Measurements from ENCODE around the gene B9D1.

Gene B9D1, protein sequence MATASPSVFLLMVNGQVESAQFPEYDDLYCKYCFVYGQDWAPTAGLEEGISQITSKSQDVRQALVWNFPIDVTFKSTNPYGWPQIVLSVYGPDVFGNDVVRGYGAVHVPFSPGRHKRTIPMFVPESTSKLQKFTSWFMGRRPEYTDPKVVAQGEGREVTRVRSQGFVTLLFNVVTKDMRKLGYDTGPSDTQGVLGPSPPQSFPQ

DNA sequence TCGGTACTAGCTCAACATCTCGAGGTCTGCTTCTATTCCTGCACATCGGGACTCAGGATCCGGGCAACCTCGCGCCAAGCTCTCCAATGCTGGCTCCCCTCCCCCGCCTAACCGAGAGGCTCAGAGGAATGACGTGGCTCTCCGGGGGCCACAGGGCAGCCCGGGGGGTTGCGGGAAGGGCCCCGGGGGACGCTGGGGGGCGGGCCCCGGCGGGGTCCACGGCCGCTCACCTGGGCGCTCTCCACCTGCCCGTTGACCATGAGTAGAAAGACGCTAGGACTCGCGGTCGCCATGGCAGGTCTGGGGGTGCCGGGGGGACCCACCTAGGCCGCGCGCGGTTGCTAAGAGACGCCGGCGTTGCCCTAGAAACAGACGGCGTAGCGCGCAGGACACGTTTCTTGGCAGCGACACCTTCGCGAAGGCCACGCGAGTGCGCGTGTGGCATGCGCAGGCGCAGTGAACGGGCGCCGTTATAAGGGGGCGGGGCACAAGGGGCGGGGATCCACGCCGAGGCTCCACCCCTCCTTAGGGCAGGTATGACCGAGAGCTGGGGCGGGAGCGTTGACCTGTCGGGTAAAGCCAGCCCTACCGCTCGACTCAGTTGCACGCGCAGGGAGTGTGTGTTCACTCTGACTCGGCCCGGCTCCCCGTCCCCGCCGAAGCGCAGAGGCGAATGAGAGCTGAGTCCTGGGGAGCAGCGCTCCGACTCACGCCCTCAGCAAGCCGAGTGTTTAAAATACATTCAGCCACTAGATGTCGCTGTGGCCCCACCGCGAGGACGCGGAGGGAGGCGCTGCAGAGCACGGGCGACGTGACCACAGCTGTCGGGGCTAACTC is at the start of gene B9D1:
Gene B9D1, minus strand, starts transcription at position 447 of the 837 bp plus-strand sequence. Its CDS starts 154 bp downstream, at position 293.
- peak; percentile 67 for DNase-seq

DNA sequence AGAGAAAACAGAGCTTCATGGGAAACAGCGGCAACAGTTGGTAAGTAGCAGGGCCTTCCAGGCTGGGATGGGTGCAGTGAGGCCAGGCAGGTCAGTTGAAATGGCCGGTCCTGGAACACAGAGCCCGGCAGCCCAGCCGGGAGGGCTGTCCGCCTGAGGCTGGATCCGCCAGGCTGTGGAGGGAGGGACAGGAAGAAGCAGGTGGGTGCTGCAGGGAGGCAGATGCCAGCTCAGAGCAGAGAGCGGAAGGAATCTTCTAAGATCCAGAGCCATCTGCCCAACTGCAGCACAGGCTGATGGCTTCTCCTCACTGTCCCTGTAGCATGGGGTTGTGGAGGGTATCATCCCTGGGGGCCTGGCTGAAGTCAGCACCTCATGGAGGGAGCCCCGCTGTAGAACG is 49.1 kb upstream of the B9D1 start:
- no peak for DNase-seq

DNA sequence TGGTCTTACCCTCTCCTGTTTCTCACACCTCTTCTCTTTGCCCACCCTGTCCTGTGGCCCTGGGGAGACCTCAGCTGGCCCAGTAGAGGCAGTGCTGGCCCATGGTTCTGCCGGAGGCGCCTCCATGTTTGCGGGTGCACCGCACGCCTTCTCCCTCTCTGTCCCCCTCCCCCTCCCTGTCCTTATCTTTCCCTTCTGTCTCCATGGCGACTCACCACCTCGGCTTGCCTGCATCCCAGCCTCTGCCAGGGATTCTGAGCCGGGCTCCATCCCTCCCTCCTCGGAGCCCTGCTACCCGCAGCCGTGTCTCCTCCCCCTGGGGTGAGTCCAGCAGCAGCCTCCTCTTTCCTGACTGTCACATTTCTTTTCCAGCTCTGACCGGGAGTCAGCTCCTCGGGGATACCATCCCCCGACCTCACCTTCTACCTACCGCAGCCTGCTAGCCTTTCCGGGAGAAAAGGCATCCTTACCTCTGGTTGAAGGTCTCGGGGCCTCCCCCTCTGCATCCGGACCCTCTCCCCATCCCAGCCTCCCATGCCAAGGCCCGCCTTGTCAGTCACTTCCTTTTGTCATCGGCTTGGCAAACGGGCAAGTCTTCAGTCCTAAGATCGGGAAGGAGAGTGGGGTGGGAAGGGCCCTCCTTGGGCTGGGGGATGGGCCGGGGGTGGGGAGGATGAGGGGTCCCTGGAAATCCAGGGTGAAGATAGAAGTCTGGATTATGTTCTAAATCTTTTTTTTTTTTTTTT is 48.5 kb upstream of the B9D1 start, which contains the start of gene RNF112:
Gene RNF112, plus strand, starts transcription at position 358 of the 746 bp plus-strand sequence. Its CDS starts 177 bp downstream, at position 535.
- DNase-seq = no peak

DNA sequence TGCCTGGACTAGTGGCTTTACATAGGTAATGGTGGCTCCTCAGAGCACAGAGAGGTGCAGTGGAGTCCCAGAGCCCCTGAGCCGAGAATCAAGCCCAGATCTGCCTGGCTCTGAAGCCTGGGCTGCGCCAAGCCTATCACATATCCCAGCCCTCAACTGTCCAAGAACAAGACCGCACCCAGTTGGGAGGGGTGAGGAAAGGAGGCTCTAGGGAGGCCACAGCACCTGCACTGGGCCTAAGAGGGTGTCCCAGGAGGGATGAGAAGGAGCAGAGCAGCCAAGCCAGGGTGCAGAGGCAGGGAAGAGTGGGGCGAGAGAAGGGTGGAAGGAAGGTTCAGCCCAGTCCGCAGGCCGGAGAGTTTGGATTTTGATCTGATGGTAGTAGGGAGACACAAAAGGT is 47.6 kb upstream of the B9D1 start:
- DNase-seq = no peak

DNA sequence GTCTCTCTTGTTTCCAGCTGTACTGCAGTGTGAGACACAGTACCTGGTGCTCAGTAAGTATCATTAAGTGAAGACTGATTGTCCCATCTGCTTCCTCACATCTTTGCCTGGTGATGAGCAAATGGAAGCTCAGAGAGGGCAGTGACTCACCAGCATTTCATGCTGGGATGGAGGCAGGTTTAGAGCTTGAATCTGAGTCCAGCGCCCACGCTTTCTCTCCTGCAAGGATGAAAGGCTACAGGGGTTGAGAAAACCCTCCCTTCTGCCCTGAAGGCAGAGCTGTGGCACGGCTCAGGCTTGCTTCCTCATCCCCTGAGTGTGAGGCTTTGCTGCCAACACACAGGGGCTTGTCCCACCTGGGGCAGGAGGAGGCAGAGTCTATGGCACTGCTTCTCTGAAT is 47.0 kb upstream of the B9D1 start:
- DNase-seq = no peak

DNA sequence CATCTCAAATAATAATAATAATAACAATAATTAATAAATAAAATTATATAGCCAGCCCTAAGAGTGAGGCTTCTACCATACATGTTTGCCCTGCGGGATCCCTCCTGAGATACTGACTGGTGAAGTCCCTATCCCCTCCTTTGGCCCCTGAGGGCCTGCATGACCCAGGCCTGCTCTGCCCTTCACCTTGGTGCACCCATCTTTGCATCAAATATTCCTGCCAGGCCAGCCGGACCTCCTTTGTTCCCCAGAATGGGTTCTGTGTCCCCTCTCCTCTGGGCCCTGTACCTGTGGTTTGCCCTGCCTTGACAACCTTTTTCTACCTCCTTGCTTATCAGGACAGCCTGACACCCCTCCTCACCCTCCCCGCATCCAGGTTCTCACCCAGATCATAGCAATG is 46.5 kb upstream of the B9D1 start:
- DNase-seq = no peak

DNA sequence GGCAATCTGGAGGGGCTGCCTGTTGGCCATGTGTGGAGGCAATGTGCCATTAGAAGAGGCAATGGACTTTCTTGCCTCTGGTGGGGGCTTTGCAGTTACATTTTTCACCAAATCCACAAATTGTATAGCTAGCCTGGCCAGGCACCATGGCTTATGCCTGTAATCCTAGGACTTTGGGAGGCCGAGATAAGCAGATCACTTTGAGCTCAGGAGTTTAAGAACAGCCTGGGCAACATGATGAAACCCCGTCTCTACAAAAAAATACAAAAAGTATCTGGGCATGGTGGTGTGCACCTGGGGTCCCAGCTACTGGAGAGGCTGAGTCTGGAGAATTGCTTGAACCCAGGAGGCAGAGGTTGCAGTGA is 45.8 kb upstream of the B9D1 start:
- DNase-seq = no peak

DNA sequence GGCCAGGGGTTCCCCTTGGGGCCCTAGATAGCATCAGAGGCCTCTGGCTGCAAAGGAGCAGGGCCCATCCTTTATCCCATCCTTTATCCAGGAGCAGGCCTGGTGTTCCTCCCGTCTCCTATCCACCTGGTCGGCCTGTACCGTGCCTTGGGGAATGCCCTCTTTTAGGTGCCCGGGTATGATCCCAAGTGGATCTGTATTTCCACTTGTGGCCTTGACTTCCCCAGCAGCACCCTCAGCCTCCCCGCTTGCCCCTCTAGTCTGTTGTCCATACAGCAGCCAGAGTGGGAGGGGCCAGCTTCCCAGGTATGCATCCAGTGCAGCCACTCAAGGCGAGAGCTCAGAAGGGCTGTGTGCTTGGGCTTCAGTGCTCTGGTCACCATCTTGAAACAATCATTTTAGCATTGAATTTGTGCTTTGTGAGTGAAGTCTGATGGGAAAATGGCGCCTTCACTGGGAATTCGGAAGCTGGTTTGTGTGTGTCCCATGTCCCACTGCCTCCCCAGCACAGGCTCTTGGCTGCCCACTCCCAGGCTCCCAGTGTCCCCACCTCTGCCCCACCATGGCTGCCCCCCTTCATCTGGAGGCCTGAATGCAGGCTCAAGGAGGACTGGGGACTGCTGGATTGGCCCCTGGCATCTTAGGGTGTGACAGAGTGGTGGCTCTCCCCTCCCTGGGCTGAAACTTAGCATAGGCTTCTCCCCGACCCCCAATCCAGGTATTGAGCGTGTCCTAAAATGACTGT is 45.2 kb upstream of the B9D1 start:
- no peak for DNase-seq

DNA sequence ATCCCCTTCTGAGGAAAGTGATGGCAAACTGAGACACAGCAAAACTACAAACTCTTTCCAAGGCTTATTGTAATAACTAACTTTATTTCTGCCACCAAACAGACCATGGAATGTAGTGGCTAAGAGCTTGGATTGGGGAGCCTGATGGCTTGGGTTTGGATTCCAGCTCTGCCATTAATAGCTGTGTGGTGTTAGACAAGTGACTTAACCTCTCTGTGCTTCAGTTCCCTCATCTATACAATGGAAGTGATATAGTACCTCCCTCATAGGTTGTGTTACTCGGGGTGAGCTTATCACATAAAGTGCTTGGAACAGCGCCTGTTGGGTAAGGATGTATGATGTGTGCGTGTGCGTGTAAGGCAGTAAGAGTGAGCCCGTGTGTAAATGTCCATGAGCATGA is 42.6 kb upstream of the B9D1 start:
- DNase-seq = no peak

DNA sequence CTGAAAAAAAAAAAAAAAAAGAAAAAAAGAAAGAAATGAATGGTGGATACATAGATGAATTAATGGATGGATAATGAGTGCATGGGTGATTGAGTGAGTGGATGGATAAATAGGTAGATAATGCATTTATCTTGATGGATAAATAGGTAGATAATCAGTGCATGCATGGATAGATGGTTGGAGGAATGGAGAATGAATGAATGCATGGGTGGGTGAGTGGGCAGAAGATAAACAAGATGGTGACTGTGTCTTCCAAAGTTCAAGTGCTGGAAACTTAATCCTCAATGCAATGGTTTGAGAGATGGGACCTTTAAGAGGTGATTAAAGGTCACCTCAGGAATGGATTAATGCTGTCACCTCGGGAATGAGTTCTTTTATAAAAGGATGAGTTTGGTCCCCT is 41.7 kb upstream of the B9D1 start:
- no peak for DNase-seq

DNA sequence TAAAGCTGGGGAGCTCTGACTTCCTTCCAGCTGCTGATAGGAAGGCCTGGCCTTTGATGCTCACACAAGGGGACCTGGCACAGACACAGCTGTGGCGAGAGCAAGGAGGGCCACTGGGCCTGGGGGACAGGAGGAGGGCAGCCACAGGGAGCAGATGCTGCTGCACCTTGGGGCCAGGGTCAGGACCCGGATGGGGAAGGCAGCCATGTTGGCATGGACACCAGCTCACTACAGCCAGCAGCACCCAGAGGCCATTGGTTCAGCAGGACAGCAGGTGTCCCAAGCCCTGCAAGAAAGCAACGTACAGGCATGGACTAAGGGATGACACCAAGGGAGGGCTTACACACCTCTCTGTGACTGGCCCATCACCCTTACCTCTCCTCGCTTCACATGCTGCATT is 40.5 kb upstream of the B9D1 start:
- no peak for DNase-seq

DNA sequence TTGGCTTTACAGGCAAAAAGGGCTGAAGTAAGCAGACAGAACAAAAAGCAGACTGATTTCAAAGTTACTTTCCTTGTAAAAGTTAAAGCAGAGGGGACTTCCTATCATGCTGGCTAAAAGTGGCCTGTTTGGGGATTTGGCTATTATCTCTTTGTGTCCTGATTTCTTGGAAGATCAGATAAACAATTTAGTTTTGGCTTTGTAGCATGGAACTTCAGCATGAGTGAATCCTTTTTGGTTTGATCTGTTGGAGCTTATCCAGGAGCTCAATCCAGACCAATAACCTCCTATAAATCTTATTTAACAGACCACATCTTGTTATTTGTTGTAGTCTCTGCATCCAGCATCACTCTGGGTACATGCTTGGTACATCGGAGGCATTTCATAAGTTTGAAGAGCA is 39.6 kb upstream of the B9D1 start:
- no peak for DNase-seq

DNA sequence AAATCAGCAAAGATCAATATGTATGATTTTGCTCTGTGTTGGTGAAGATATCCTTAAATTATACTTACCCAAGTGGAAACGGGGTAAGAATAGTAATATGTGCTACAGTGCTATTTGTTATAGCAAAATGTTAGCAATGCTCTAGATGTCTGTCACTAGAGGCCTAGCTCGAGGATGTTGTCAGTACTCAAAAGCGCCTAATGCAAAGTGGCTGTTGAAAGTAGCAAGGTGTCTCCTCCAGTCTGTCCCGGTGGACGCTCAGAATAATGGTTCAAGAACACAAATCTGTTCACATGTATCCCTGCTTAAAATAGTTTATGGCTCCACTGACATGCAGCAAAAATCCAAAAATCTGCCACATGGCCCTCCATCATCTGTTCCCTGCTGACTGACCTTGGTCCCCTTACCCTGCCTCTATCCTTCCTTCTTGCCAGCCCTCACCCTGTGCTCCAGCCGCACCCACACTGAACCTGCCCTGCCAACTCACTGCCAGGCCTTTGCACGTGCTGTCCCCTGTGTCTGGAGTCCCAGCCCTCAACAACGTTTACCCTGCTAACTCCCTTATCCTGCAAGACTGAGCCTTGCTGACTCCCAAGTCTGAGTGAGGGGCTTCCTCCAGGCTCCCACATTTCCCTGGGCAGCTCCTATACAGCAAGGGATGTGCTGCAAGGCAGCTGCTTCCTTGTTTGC is 38.9 kb upstream of the B9D1 start:
- no peak for DNase-seq

DNA sequence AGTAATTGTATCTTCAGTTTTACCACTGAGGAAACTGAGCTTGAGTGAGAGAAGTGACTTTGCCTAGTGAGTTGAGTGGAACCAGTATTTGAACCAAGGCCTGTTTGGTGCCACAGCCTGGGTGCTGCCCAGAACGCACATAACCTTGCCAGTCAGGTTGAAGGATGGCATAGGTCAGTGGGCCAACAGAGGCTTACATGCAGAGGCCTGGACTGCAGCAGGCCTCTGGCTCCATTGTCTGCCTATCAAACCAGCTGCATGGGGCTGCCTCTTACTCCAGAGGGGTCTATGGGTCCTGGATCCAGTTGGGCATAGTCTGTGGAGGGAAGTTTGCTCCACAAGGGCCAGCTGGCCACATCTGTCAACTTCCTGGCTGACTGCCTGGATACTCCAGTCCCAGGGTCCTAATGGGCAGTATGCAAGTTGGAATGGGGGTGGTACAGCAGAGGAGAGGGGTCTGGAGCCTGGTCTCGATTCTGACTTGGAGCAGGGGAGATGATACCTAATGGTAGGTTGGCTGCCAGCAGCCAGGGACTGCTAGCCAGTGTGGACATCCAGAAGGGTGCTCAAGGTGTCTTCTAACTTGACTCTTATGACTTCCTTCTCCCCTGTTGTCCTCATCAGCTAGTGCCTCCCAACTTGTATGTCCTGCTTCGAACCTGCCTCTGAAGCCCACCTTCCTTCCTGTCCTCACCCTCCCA is 37.4 kb upstream of the B9D1 start:
- DNase-seq = no peak

DNA sequence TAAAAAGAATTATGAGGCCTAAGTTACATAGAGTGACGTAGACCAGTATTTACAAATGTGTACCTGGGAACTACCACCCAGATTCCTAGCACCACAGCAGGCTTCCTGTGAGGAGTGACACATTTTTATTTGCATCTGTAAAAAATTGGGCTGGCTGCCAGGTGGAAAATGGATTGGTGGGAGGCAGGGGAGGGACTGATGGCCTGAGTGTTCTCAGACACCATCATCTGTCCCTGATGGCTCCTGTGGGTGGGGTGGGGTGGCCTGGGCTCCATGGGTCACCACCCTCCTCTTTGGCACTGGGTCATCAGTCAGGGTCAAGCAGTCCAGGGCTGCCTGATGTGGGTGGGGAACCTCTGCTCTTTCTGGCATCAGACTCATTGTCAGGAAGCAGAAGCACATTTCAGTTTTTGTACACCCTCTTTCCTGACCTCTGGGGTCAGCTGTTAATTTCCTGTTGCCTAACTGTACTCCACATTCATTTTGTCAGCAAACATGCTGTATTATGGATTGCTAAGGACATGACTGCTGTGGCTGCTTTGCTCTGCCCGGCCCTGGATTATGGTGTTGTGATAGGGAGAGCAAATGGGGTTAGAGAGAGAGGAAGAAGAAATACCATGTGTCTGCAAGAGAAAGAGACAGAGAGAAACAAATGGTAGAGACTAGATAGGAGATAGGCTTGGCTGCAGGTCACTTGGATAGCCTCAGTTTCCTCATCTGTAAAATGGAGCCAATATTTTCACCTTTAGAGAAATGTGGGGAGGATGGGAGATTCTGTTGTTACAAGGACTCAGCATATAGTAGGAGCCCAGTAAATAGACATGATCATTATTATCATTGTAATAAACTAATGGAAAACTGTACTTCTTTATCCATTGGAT is 36.0 kb upstream of the B9D1 start:
- DNase-seq = peak; percentile 14

DNA sequence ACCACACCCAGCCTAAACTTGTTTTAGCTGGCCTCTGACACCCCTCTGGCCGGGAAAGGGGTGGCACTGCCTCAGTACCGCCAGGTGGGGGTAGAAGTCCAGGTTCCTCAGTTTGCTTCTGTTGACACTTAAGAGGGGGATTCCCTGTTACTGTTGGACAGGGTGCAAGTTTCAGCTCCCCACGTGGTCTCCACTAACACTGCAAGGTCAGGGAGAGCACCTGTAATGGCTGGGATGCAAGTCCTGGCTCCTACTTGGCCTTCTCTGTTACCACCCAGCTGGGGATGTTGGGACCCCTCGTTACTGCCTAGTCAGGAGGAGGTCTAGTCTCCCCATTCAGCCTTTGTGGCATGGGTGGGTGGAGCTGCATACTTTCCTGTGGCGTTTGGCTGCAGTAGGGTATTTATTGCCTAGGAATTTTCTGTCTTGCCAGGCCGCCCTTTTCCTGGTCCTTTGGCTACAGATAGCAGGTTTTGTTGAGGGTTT is 35.1 kb upstream of the B9D1 start:
- no peak for DNase-seq

DNA sequence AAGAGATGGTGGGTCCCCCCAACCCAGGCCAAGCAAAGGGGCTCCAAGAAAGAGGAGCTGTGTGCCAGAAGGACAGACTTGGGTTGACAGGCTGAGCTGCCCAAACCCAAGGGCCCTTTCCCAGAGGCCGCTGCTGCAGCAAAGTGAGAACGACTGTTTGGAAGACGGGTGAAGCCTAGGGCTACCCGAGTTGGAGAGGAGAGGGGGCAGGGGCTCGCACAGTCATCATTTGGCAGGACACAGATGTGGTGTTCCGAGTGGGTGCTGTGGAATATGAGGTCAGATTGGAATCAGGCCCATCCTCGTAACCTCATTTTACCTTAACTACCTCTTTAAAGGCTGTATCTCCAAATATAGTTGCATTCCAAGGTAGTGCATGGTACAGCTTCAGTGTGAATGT is 29.8 kb upstream of the B9D1 start:
- DNase-seq = no peak

DNA sequence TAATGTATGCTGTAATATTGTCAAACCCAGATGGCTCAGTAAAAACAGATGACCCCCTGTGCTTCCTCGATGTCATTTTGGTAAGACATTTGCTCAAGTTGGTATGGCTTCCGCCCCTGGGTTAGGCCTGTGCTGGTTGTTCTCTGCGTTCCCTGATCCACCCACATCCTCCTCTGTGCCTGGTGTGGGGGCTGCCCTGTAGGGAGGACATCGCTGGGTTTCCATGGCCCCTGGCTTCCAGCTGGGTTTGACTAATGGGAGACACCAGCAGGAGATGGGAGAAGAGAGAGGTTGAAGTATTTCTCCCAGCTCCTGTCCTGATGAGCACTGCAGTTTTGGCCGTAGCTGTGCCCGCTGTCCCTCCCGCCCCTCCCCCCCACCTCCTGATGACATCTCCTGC is 28.9 kb upstream of the B9D1 start:
- DNase-seq = no peak

DNA sequence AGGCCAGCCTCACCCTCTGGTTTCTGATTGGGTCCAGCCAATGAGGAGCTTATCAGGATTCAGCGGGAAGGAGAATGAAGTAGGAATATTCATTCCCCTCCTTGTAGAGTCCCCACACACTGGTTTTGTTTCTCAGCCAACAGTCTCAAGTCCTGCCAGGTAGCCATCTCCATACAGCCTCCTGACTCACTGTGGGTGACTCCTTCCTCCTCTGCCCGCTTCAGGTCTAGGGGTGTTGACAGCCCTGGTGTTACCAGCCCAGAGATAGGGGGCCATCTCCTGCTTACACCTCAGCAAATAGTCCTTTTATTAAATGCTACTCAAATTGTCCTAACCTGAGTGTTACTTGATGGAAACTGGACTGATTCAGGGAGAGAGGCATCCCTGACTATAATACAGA is 28.4 kb upstream of the B9D1 start:
- DNase-seq = no peak

Data from NCI-H2029 (cell line).